Chondrocyte (in vitro differentiated cells): ENCODE results near the gene VIL1. TPM values are rescaled to one million over a fixed set of nuclear protein-coding genes. Genes with fewer than 3 reads are reported as not detected.

Experiments used
- DNase-seq: peaks from one replicate; pipeline ENCODE4 v3.0.0; 2021; ENCODE audit warnings: mixed read lengths, low spot score
- H3K27ac Mint-ChIP-seq: one replicate; pipeline ENCODE4 v1.8.0; 2021; ENCODE audit warnings: mild to moderate bottlenecking, moderate library complexity, mixed read lengths; ENCODE audit not compliant: unreplicated experiment
- H3K27me3 Mint-ChIP-seq: 2 replicates; pipeline ENCODE4 v1.8.0; 2021; ENCODE audit warnings: low read depth, mixed read lengths
- H3K36me3 Mint-ChIP-seq: 2 replicates; pipeline ENCODE4 v1.8.0; 2021; ENCODE audit warnings: low read depth, mixed read lengths
- H3K4me1 Mint-ChIP-seq: 2 replicates; pipeline ENCODE4 v1.8.0; 2021; ENCODE audit warnings: low read depth, mild to moderate bottlenecking, mixed read lengths
- H3K4me3 Mint-ChIP-seq: one replicate; pipeline ENCODE4 v1.8.0; 2021; ENCODE audit warnings: mild to moderate bottlenecking, moderate library complexity, mixed read lengths; ENCODE audit not compliant: unreplicated experiment
- H3K9me3 Mint-ChIP-seq: 2 replicates; pipeline ENCODE4 v1.8.0; 2021; ENCODE audit warnings: low read depth, mixed read lengths
- total RNA-seq: library from RNA; stranded (reverse); gene quantifications from 3 replicates; pipeline ENCODE4 v1.2.1, GENCODE V29; 2021
- TF ChIP-seq, protein P1 (sequence below): fragments of 200-600 bp; sonication (generic); IDR thresholded peaks from 2 replicates; pipeline ENCODE4 v1.5.0; 2021; ENCODE audit warnings: antibody characterized with exemption, mild to moderate bottlenecking, moderate library complexity

Gene VIL1
- total RNA-seq, 1 donor from 2014 or later: not detected

DNA sequence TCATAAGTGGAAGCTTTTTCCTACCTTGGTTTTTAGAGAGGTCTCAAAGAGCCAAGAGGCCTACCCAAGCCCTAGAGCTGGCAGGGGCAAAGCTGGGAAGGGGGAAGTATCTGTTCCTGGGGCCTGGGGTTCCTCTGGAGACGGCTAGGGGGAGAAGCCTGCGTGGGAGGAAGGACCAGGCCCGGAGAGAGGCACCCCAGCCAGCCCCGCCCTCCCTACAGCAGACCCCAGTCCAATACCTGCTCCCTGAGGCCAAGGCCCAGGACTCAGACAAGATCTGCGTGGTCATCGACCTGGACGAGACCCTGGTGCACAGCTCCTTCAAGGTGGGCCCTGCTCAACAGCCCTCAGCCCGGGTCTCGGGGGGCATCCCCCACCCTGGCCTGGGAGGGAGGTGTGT, 17.0 kb upstream of the VIL1 start:
- DNase-seq: no peak

DNA sequence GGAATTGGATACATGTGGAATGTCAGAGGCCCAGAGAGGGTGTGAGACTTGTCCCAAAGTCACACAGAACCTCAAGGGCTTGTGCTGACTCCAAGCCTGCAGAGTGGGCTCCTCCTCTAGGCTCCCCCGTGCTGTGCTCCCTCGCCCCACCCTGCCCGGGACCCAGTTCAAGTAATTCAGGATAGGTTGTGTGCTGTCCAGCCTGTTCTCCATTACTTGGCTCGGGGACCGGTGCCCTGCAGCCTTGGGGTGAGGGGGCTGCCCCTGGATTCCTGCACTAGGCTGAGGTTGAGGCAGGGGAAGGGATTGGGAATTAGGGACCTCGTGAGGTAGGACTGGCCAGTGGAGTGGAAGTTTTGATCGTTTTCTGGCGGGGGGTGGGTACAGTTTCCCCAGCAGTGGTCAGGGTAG, 16.4 kb upstream of the VIL1 start:
- no peak overlapping the region for H3K4me3 Mint-ChIP-seq
- no peaks in the 10 kb centered on the region for H3K27me3 Mint-ChIP-seq
- TF ChIP-seq, protein P1, sequence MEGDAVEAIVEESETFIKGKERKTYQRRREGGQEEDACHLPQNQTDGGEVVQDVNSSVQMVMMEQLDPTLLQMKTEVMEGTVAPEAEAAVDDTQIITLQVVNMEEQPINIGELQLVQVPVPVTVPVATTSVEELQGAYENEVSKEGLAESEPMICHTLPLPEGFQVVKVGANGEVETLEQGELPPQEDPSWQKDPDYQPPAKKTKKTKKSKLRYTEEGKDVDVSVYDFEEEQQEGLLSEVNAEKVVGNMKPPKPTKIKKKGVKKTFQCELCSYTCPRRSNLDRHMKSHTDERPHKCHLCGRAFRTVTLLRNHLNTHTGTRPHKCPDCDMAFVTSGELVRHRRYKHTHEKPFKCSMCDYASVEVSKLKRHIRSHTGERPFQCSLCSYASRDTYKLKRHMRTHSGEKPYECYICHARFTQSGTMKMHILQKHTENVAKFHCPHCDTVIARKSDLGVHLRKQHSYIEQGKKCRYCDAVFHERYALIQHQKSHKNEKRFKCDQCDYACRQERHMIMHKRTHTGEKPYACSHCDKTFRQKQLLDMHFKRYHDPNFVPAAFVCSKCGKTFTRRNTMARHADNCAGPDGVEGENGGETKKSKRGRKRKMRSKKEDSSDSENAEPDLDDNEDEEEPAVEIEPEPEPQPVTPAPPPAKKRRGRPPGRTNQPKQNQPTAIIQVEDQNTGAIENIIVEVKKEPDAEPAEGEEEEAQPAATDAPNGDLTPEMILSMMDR: no peak
- H3K9me3 Mint-ChIP-seq: no peaks in the 10 kb centered on the region
- peak overlapping the region; percentile 41 for H3K27ac Mint-ChIP-seq
- DNase-seq: no peak
- H3K4me1 Mint-ChIP-seq: peaks cover 38% of the 10 kb centered on the region
- peaks cover 10% of the 10 kb centered on the region for H3K36me3 Mint-ChIP-seq

More for the DNA sequence above, 17.0 kb upstream of the VIL1 start:
- Mint-ChIP-seq H3K27ac (no peak overlapping the region), H3K27me3 (no peaks in the 10 kb centered on the region), H3K4me3 (peak overlapping the region; percentile 95), H3K9me3 (no peaks in the 10 kb centered on the region), H3K4me1 (peaks cover 39% of the 10 kb centered on the region), H3K36me3 (peaks cover 10% of the 10 kb centered on the region)
- TF ChIP-seq, protein P1: no peak

DNA sequence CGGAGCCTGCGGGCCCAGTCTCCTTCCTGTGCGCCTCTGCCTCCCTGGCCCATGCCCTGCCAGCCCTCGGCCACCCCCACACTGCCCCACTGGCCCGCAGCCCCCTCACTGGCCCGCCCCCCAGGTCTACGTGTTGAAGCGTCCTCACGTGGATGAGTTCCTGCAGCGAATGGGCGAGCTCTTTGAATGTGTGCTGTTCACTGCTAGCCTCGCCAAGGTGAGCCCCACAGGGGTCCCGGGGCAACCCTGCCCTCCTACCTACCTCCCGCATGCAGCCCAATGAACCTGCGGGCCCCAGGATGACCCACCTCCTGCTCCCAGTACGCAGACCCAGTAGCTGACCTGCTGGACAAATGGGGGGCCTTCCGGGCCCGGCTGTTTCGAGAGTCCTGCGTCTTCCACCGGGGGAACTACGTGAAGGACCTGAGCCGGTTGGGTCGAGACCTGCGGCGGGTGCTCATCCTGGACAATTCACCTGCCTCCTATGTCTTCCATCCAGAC, 16.0 kb upstream of the VIL1 start:
- no peak for DNase-seq
- Mint-ChIP-seq H3K9me3 (no peaks in the 10 kb centered on the region), H3K4me3 (no peak overlapping the region), H3K36me3 (peaks cover 10% of the 10 kb centered on the region), H3K27ac (peak overlapping the region; percentile 22), H3K27me3 (no peaks in the 10 kb centered on the region), H3K4me1 (peaks cover 34% of the 10 kb centered on the region)
- TF ChIP-seq, protein P1: no peak

DNA sequence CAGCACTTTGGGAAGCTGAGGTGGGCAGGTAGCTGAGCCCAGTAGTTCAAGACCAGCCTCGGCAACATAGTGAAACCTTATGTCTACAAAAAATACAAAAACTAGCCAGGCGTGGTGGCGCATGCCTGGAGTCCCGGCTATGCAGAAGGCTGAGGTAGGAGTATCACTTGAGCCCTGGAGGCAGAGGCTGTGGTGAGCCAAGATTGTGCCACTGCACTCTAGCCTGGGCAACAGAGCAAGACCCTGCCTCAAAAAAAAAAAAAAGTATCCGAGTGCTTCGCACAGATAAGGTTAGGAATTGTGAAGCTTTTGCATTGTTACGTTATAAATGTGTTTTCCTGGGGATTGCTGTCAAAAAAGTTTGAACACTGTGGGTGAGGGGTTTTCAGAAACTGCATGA, 15.1 kb upstream of the VIL1 start:
- Mint-ChIP-seq H3K27ac (no peak overlapping the region), H3K27me3 (no peaks in the 10 kb centered on the region), H3K4me3 (no peak overlapping the region), H3K9me3 (no peaks in the 10 kb centered on the region), H3K36me3 (peaks cover 10% of the 10 kb centered on the region), H3K4me1 (peaks cover 35% of the 10 kb centered on the region)
- DNase-seq: no peak
- TF ChIP-seq, protein P1: no peak

- no peak overlapping the region for H3K4me3 Mint-ChIP-seq
- TF ChIP-seq, protein P1: no peak
- DNase-seq: no peak
- peaks cover 10% of the 10 kb centered on the region for H3K36me3 Mint-ChIP-seq
- no peaks in the 10 kb centered on the region for H3K9me3 Mint-ChIP-seq
- H3K27me3 Mint-ChIP-seq: no peaks in the 10 kb centered on the region
- H3K27ac Mint-ChIP-seq: peak overlapping the region; percentile 51
- H3K4me1 Mint-ChIP-seq: peaks cover 35% of the 10 kb centered on the region
Observed at GRCh38 chr2:218404351-218405085, 14.4 kb upstream of the VIL1 start.
